Activated CD8-positive, alpha-beta memory T cell treated with anti-CD3 and anti-CD28 coated beads for 36 hours (primary cell): Measurements from ENCODE around the gene F10. TPM values are rescaled to one million over a fixed set of nuclear protein-coding genes. Genes with fewer than 3 reads are reported as not detected.

Source experiments
- CTCF ChIA-PET: fragments of 350-600 bp; sonication (Branson Sonifier 250); formaldehyde crosslinking; loops from one replicate; lab custom pipeline; 2021; ENCODE audit warnings: antibody characterized with exemption; lab: Charles Lee
- POLR2A ChIA-PET: fragments of 350-600 bp; sonication (Branson Sonifier 250); formaldehyde crosslinking; loops from one replicate; lab custom pipeline; 2021; ENCODE audit warnings: antibody characterized with exemption; lab: Charles Lee
- total RNA-seq, 2 experiments: library from RNA; stranded (reverse); gene quantifications; one replicate each; pipeline ENCODE4 v1.2.3, GENCODE V29; 2021

F10 gene
- total RNA-seq, 2 experiments from 2014 or later, result not detected

GRCh38 chr13:113113846-113114271 lies 8.7 kb upstream of the F10 start:
- ChIA-PET POLR2A (no interaction called here), CTCF (no interaction called here)

GRCh38 chr13:113114511-113115362 lies 7.9 kb upstream of the F10 start:
- CTCF ChIA-PET, result no interaction called here
- POLR2A ChIA-PET, result no interaction called here

- CTCF ChIA-PET, result no interaction called here
These were observed 7.0 kb upstream of the F10 start for GRCh38 chr13:113115363-113116205.

GRCh38 chr13:113116206-113116800 lies 6.3 kb upstream of the F10 start:
- CTCF ChIA-PET, result no interaction called here

More at GRCh38 chr13:113115363-113116205, 7.0 kb upstream of the F10 start:
- POLR2A ChIA-PET, result no interaction called here

GRCh38 chr13:113116871-113117271 lies 5.7 kb upstream of the F10 start:
- ChIA-PET POLR2A (no interaction called here), CTCF (no interaction called here)

More at GRCh38 chr13:113116206-113116800, 6.3 kb upstream of the F10 start:
- POLR2A ChIA-PET, result no interaction called here

- CTCF ChIA-PET, result no interaction called here
- POLR2A ChIA-PET, result no interaction called here
These were observed 5.2 kb upstream of the F10 start for GRCh38 chr13:113117335-113117872.

- CTCF ChIA-PET, result no interaction called here
- POLR2A ChIA-PET, result no interaction called here
These were observed 4.7 kb upstream of the F10 start for GRCh38 chr13:113117911-113118260.

- POLR2A ChIA-PET, result no interaction called here
- CTCF ChIA-PET, result no interaction called here
These were observed 4.2 kb upstream of the F10 start for GRCh38 chr13:113118261-113119021.

GRCh38 chr13:113119166-113119821 lies 3.3 kb upstream of the F10 start:
- CTCF ChIA-PET, result no interaction called here
- POLR2A ChIA-PET, result no interaction called here

- POLR2A ChIA-PET, result no interaction called here
- CTCF ChIA-PET, result no interaction called here
These were observed 2.8 kb upstream of the F10 start for GRCh38 chr13:113119822-113120189.

GRCh38 chr13:113120300-113121182 lies 2.1 kb upstream of the F10 start:
- CTCF ChIA-PET, result no interaction called here
- POLR2A ChIA-PET, result no interaction called here

- POLR2A ChIA-PET, result no interaction called here
- CTCF ChIA-PET, result no interaction called here
These were observed 1.2 kb upstream of the F10 start for GRCh38 chr13:113121183-113121927.

- ChIA-PET POLR2A (no interaction called here), CTCF (no interaction called here)
These were observed 599 bp upstream of the F10 start for GRCh38 chr13:113121928-113122471.

GRCh38 chr13:113123226-113124201 lies 915 bp downstream of the F10 start:
- ChIA-PET POLR2A (no interaction called here), CTCF (no interaction called here)

- CTCF ChIA-PET, result no interaction called here
- POLR2A ChIA-PET, result no interaction called here
These were observed 1.8 kb downstream of the F10 start for GRCh38 chr13:113124211-113124970.
